ENCODE data around the gene AIP.

GRCh38 chr11:67435031-67435726 lies 47.6 kb upstream of the AIP start:
- TF ChIP-seq FOSL1 (IDR thresholded peaks at IDR 0.05; ENCODE audit: insufficient read depth, low read depth, low read length) (no peak), POLR2AphosphoS5 (IDR thresholded peaks at IDR 0.05; ENCODE audit: low read depth, low read length) (no peak), ASH2L (IDR thresholded peaks at IDR 0.05; ENCODE audit: low read length) (no peak), CTCF (IDR thresholded peaks at IDR 0.05; ENCODE audit: control extremely low read depth in 1 of 3, insufficient read depth in 1 of 3, low read depth in 1 of 3, low read length in 3 of 3) (no peak), TCF12 (IDR thresholded peaks at IDR 0.05; ENCODE audit: low read depth, low read length) (no peak), SP1 (IDR thresholded peaks at IDR 0.05; ENCODE audit: low read depth, low read length) (no peak), CBX8 (IDR thresholded peaks at IDR 0.05; ENCODE audit: borderline replicate concordance, low read depth, low read length) (no peak), JUND (IDR thresholded peaks at IDR 0.05; ENCODE audit: low read length) (no peak), YY1 (IDR thresholded peaks at IDR 0.05; ENCODE audit: low read depth, low read length) (no peak), CHD1 (IDR thresholded peaks at IDR 0.05; ENCODE audit: low read depth, low read length) (no peak), SUZ12 (IDR thresholded peaks at IDR 0.05; ENCODE audit: low read length) (no peak)

Data from H1 (cell line).